Caki2 (cell line): ENCODE measurements around the gene EPHA4. TPM values are rescaled to one million over a fixed set of nuclear protein-coding genes. Genes with fewer than 3 reads are reported as not detected.
A peak's percentile ranks its signal among the peaks of the same experiment; 100 is the strongest.

Experiments used
- DNase-seq: peaks from one replicate; pipeline ENCODE4 v3.0.0-alpha.2; 2015; ENCODE audit warnings: low read depth
- in situ Hi-C: cut with HindIII; loops from 2 replicates; pipeline ENCODE4 v1.10.0; 2016; ENCODE audit warnings: low sequenced_read_pairs, low pct_unique_long_range_greater_than_20kb, mixed read lengths
- total RNA-seq: library from RNA; depleted of rRNA; stranded (reverse); fragments of >200 nt; shearing (Covaris generic); gene quantifications from 2 replicates; pipeline ENCODE4 v1.2.3, GENCODE V29; 2014; ENCODE audit warnings: low replicate concordance

EPHA4 gene
- total RNA-seq, 1 experiment from 2014 or later, result 7.5 TPM

DNA sequence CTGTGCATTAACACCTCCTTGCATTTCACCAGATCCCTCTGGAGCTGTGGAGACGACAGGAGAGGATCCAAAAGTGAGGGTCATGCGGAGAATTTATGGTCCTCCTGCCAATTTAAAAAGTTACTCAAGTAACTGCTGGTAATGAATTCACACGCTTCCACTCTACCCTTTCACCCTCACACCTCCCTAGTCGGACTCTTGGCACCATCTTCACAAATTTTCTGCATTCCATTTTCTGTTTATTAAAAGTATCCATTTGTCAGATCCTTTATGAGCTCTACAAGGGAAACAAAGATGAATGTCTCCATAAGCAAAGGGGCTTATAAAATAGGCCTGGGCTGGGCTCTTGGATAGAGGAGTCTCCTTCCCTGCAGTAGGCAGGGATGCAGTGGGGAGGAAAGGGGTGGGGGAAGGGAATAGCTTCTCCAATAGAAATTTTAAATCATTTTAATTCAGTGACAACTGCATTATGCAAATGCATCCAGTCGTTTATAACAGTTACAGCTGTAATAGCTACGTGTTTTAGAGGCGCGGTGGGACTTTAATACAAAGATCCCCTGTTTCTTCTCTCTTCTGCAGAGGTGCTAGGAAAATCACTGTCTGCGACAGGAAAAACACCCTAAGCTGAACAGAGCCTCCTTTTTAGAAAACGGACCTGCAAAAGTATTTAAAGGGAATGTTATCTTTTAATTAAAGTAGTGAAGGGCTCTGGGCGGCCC is 132.2 kb downstream of the EPHA4 start:
- in situ Hi-C loops, result no loop called here
- no peak for DNase-seq

DNA sequence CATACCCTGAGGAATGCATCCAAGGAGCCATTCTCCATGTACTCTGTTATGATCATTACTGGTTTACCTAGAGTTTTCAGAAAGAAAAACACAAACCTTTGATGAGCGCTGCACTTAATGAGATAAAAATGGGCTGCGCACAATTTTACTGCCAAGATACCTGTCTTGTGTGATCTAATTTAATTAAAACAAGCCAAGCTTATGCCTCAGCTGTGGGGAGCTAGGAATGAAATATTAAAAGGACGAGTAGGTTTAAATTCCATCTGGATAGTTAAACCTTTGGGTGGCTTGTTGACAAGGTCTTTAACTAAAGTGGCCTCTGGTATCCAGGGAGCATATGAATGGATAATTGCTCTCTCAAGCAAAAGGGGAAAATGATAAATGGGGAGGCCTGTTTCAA is 135.0 kb downstream of the EPHA4 start:
- in situ Hi-C loops, result no loop called here

GRCh38 chr2:221435171-221435570 is 136.9 kb downstream of the EPHA4 start:
- in situ Hi-C loops, result no loop called here

More for the DNA sequence above, 135.0 kb downstream of the EPHA4 start:
- DNase-seq, result no peak

GRCh38 chr2:221434142-221434541 is 138.0 kb downstream of the EPHA4 start:
- in situ Hi-C loops, result no loop called here
- peak; percentile 32 for DNase-seq

More at GRCh38 chr2:221435171-221435570, 136.9 kb downstream of the EPHA4 start:
- no peak for DNase-seq

GRCh38 chr2:221431477-221431876 is 140.6 kb downstream of the EPHA4 start:
- in situ Hi-C loops, result no loop called here
- no peak for DNase-seq

DNA sequence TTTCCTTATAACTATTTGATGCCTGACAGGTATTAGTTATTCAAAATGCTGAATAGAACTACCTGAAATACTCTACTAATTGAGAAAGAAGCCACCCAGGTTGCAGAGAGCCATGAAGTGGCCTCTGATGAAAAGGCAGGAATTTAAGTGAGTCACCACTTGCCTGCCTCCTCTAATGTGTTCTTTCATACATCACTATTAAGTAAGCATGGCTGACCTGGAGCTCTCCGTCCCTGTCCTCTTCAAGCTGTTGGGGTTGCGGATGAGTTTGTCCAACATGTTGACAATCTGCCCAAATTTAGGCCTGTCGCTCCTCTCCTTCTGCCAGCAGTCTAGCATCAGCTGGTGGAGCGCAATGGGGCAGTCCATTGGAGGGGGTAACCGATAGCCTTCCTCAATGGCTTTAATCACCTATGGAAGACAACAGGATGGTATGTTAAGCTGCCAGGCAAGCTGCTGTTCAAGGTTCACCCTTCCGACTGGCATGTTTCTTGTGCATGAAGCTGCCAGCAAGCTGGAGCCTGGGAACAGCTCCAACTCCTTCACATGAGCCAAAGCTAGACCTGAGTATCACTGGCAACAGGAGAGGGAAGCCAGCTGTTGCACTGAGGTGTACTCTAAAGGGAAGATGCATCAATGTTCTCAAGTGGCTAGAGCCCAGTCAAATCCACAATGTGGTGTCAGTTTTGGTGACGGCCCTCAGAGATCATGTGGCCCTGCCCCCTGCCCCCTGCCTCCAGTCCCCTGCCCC is 142.2 kb downstream of the EPHA4 start:
- in situ Hi-C loops, result no loop called here
- DNase-seq, result no peak

DNA sequence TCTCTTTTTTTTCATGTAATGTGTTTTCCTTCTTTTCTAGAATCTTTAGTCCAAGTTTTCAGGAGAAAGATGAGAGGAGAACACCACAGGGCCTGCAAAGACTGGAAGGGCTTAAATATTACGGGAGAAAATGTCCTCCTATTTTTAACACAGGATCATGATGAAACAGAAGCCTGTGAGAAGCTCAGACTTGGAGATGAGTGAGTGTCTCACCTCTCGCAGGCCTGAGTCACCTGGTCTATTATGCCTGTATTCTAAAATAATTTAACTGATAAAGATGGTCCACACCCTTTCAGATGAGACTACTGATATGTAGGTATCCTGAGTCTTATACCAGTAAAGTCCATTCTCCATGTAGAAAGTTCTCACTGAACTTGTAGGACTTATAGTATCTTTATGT is 143.2 kb downstream of the EPHA4 start:
- in situ Hi-C loops, result no loop called here
- no peak for DNase-seq

- in situ Hi-C loops, result no loop called here
- no peak for DNase-seq
Observed at GRCh38 chr2:221426929-221427328, 145.2 kb downstream of the EPHA4 start.

- no peak for DNase-seq
- in situ Hi-C loops, result no loop called here
Observed at GRCh38 chr2:221425891-221426290, 146.2 kb downstream of the EPHA4 start.

- no peak for DNase-seq
- in situ Hi-C loops, result no loop called here
Observed at GRCh38 chr2:221425353-221425752, 146.8 kb downstream of the EPHA4 start.

- no peak for DNase-seq
- in situ Hi-C loops, result no loop called here
Observed at GRCh38 chr2:221423210-221423804, 148.8 kb downstream of the EPHA4 start.

DNA sequence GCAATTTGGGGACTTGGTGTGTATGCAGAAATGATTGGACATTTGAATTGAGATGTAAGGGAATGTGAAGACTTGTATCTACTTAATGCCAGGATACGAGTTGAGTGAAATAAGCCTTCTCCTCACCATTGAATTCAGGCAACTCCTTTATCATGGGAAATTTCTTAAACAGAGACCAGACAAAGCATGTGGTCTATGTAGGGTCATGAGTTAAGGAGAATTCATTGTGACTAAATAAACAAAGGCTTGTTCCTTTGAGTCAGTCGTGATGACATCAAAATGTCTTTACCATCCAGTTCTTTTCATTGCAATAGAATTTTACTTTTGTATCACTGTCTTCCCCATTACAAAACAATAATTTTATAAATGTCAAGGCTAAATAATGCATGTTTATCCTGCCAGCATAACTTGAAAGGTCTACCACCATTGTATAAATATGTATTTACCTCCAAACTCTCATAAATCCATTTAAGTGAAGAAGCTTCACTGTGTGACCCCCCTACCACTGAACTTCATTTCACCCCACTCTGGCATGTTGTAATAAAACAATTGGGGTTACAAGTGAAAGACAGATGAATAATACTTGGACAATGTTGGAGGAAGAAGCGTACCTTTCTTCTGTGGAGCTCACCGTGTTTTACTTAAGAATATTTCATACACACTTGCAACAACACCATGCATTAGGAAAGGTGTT is 149.4 kb downstream of the EPHA4 start:
- DNase-seq, result no peak
- in situ Hi-C loops, result no loop called here

GRCh38 chr2:221420245-221420644 is 151.9 kb downstream of the EPHA4 start:
- in situ Hi-C loops, result no loop called here
- no peak for DNase-seq

DNA sequence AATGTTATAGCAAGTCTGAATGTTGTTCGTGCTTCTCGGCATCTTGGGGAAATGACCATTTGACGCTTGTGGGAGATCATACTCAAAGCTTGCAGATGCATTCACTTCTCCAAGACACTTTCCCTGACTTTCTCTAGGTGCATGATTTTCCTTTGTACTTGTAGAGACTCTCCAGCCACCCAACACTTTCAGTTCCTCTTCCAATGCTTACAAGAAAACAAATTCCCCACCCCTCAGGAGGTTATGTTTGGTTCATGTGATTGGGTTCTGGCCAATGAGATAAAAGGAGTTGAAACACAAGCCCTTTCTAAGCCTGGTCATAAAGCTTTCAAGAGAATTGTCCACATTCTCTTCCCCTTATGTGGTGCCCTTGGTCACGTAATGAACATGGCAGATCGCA is 156.3 kb downstream of the EPHA4 start:
- in situ Hi-C loops, result no loop called here
- no peak for DNase-seq

DNA sequence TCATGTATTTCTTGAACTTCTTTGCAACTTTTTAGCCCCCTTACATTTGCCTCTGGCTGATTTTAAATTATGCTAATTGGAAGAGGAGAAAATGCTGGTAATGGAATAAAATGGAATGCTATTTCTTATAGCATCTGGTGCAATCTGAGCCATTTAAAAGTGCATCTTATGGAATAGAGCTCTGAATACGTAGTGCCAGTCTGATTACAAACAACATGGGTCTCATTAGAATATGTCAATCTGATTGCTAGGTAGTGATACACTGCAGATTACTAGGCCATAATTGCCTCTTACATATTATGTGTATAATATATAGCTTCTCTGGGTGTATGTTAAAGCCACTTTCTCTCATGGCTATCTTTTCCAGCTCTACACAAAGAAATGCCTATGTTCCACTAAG is 159.1 kb downstream of the EPHA4 start:
- in situ Hi-C loops, result no loop called here
- DNase-seq, result no peak

DNA sequence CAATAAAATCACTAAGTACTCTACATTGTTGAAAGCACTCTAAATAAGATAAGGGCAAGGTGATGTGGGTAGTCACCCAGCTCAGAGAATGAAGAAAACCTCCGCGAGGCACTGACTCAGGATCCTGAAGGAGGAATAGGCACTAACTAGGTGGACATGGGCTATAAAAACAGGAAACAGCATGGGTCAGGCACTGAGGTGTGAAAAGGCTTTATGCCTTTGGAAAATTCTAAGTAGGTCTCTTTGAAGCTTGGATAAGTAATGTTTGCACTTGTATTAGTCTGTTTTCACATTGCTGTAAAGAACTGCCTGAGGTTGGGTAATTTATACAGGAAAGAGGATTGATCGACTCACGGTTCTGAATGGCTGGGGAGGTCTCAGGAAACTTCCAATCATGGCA is 161.6 kb downstream of the EPHA4 start:
- no peak for DNase-seq
- in situ Hi-C loops, result no loop called here

- no peak for DNase-seq
- in situ Hi-C loops, result no loop called here
Observed at GRCh38 chr2:221407765-221408164, 164.3 kb downstream of the EPHA4 start.

- DNase-seq, result no peak
- in situ Hi-C loops, result no loop called here
Observed at GRCh38 chr2:221405521-221405920, 166.6 kb downstream of the EPHA4 start.

DNA sequence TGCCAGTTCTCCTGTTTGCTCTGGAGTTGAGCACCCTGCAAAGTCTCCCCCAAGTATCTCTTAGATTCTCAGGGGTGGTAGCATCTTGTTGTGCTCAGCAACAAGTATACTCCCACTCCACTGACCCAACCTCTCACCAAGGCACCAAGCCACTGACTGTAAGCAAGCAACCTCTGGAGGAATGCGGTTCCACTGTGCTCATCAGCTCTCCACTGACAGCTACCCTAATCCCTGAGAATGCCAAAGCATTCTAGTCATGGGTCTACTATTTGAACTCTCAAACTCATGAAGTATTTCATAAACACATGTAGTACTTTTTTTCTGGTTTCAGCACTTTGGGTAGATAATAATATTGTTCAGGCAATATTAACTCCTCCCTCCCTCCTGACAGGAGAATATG is 170.0 kb downstream of the EPHA4 start:
- in situ Hi-C loops, result no loop called here
- DNase-seq, result no peak
